ENCODE measurements around the gene BSPRY.
"Not testable (repeated sequence)": the region's sequence is repeated elsewhere in the genome, so short reads cannot be mapped to it uniquely, and the experiment has no call there.

DNA sequence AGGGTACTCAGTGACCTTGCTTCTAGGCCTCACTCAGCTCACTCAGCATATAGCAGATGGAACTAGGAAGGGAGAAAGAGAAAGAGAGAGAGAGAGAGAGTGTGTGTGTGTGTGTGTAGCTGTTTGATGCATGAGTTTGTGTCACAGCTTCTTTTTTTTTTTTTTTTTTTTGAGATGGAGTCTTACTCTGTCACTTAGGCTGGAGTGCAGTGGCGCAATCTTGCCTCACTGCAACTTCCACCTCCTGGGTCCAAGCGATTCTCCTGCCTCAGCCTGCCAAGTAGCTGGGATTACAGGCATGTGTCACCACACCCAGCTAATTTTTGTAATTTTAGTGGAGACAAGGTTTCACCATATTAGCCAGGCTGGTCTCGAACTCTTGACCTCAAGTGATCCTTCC is 16.3 kb downstream of the BSPRY start:
- TF ChIP-seq EZH2 (IDR thresholded peaks at IDR 0.05; ENCODE audit: borderline replicate concordance); EZH2phosphoT487 (IDR thresholded peaks at IDR 0.05; ENCODE audit: low read depth, severe bottlenecking, unreplicated experiment): not testable (repeated sequence)
- TF ChIP-seq, protein P1, sequence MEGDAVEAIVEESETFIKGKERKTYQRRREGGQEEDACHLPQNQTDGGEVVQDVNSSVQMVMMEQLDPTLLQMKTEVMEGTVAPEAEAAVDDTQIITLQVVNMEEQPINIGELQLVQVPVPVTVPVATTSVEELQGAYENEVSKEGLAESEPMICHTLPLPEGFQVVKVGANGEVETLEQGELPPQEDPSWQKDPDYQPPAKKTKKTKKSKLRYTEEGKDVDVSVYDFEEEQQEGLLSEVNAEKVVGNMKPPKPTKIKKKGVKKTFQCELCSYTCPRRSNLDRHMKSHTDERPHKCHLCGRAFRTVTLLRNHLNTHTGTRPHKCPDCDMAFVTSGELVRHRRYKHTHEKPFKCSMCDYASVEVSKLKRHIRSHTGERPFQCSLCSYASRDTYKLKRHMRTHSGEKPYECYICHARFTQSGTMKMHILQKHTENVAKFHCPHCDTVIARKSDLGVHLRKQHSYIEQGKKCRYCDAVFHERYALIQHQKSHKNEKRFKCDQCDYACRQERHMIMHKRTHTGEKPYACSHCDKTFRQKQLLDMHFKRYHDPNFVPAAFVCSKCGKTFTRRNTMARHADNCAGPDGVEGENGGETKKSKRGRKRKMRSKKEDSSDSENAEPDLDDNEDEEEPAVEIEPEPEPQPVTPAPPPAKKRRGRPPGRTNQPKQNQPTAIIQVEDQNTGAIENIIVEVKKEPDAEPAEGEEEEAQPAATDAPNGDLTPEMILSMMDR (IDR thresholded peaks at IDR 0.05; ENCODE audit: poor library complexity) = not testable (repeated sequence)
